Measurements from ENCODE around the gene DNAH8. TPM values are rescaled to one million over a fixed set of nuclear protein-coding genes. Genes with fewer than 3 reads are reported as not detected.

The DNAH8 gene
- total RNA-seq, 2 experiments from 2014 or later: 0.03 TPM; not detected in 1

DNA sequence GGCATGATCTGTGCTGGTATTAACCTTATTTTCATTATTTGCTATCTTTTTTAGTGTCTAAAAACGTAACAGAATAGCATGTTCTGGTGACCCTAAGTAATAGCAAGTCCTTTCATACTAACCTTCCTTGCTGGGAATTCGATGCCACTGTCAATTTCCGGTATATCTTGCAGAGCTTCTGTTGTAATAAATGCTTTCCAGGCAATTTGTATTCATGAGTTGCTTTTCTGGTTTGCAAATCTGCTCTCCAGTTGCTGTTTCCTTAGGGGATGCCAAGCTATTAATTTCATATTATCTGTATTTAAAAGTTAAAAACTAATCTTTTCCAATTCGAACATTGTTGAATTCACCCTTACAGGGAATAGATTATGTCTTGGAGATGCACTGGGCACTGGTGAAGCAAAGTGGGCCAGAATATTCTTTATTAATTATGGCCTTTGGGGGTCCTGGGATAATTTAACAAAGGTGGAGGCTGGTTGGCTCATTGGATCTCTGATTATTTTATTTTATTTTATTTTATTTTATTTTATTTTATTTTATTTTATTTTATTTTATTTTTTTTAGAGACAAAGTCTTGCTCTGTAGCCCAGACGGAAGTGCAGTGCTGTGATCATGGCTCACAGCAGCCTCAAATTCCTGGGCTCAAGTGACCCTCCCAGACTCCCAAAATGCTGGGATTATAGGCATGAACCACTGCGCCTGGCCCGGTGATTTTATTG lies 209.8 kb downstream of the DNAH8 start:
- Mint-ChIP-seq H3K4me3 (no peak overlapping the region), H3K36me3 (ENCODE audit: low read depth) (no peaks in the 10 kb centered on the region), H3K27me3 (peaks cover 17% of the 10 kb centered on the region), H3K4me1 (ENCODE audit: low read depth) (no peaks in the 10 kb centered on the region), H3K9me3 (no peaks in the 10 kb centered on the region), H3K27ac (no peak overlapping the region)
- Histone ChIP-seq H3K27me3 (ENCODE audit: control insufficient read depth in 1 of 2, insufficient read depth in 2 of 2, low read length in 2 of 2) (no peaks in the 10 kb centered on the region), H3K27ac (ENCODE audit: low read depth in 1 of 2, low read length in 2 of 2) (no peak overlapping the region), H3K4me3 (ENCODE audit: low read length) (no peak overlapping the region), H3K4me1 (ENCODE audit: insufficient read depth, low read length) (no peaks in the 10 kb centered on the region), H3K9me3 (ENCODE audit: control insufficient read depth in 1 of 2, insufficient read depth in 1 of 2, low read length in 2 of 2) (no peaks in the 10 kb centered on the region), H3K36me3 (ENCODE audit: insufficient read depth, low read length) (no peaks in the 10 kb centered on the region)
- intact Hi-C loops (cut with DNase I, micrococcal nuclease): no loop called here
- ChIA-PET POLR2A (no interaction called here), CTCF (no interaction called here)
- DNase-seq: no peak
- TF ChIP-seq, protein P1, sequence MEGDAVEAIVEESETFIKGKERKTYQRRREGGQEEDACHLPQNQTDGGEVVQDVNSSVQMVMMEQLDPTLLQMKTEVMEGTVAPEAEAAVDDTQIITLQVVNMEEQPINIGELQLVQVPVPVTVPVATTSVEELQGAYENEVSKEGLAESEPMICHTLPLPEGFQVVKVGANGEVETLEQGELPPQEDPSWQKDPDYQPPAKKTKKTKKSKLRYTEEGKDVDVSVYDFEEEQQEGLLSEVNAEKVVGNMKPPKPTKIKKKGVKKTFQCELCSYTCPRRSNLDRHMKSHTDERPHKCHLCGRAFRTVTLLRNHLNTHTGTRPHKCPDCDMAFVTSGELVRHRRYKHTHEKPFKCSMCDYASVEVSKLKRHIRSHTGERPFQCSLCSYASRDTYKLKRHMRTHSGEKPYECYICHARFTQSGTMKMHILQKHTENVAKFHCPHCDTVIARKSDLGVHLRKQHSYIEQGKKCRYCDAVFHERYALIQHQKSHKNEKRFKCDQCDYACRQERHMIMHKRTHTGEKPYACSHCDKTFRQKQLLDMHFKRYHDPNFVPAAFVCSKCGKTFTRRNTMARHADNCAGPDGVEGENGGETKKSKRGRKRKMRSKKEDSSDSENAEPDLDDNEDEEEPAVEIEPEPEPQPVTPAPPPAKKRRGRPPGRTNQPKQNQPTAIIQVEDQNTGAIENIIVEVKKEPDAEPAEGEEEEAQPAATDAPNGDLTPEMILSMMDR (IDR thresholded peaks at IDR 0.05): no peak
- ATAC-seq (ENCODE audit: poor library complexity): no peak

DNA sequence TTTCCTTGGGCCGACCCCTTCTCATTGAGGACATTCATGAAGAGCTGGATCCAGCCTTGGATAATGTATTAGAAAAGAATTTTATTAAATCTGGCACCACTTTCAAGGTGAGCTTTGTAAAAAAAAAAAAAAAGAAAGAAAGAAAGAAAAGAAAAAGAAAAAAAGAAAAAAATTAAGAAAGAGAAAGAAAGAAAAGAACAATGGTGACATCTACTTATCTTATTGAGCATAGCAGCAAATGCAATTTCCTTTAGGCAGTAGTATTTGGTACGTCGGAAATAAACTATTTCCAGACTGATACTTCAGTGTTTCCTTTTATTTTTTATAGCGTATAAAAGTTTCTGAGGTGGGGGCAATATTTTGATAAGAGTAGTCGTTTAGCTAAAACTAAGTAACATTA lies 214.4 kb downstream of the DNAH8 start:
- ChIA-PET POLR2A (no interaction called here), CTCF (interaction anchor here (0.7 kb wide), 1 partner anchor 195 kb away, joined by 3 read pairs; no protein-coding TSS in a partner anchor)
- Histone ChIP-seq H3K27ac (ENCODE audit: low read depth in 1 of 2, low read length in 2 of 2) (no peak overlapping the region), H3K36me3 (ENCODE audit: insufficient read depth, low read length) (no peaks in the 10 kb centered on the region), H3K4me1 (ENCODE audit: insufficient read depth, low read length) (no peaks in the 10 kb centered on the region), H3K4me3 (ENCODE audit: low read length) (no peak overlapping the region), H3K27me3 (ENCODE audit: control insufficient read depth in 1 of 2, insufficient read depth in 2 of 2, low read length in 2 of 2) (no peaks in the 10 kb centered on the region), H3K9me3 (ENCODE audit: control insufficient read depth in 1 of 2, insufficient read depth in 1 of 2, low read length in 2 of 2) (no peaks in the 10 kb centered on the region)
- intact Hi-C loops (cut with DNase I, micrococcal nuclease): no loop called here
- Mint-ChIP-seq H3K27ac (no peak overlapping the region), H3K4me3 (no peak overlapping the region), H3K36me3 (ENCODE audit: low read depth) (no peaks in the 10 kb centered on the region), H3K27me3 (peaks cover 17% of the 10 kb centered on the region), H3K4me1 (ENCODE audit: low read depth) (no peaks in the 10 kb centered on the region), H3K9me3 (no peaks in the 10 kb centered on the region)
- DNase-seq (no peak), ATAC-seq (ENCODE audit: poor library complexity) (no peak)
- TF ChIP-seq, protein P1 (IDR thresholded peaks at IDR 0.05): no peak

DNA sequence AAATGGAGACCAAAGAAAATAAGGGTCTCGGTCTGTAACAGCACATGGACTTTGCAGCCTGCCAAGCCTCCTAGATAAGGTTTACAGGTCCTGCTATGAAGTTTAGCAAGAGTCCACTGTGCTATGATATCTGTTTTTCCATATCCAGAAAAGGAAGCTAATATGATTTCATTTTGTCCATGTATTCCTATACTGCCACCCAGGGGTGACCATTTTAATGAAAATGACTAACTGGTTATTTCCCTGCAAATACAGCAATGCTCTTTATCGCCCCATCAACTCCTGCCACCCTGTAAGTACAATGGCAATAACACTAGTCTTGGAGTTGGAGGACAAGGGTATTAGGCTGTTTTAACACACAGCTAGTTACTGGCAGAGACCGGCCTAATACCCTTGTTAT lies 218.3 kb downstream of the DNAH8 start:
- intact Hi-C loops (cut with DNase I, micrococcal nuclease): loop anchor here (1.0 to 5.0 kb wide), 2 partner anchors 60 to 61 kb away; no protein-coding TSS in a partner anchor
- H3K27ac Mint-ChIP-seq: no peak overlapping the region
- no peak for ATAC-seq (ENCODE audit: poor library complexity)
- H3K36me3 Mint-ChIP-seq (ENCODE audit: low read depth): no peaks in the 10 kb centered on the region
- no peaks in the 10 kb centered on the region for H3K4me1 Mint-ChIP-seq (ENCODE audit: low read depth)
- no peak overlapping the region for H3K4me3 Mint-ChIP-seq
- Histone ChIP-seq H3K27ac (ENCODE audit: low read depth in 1 of 2, low read length in 2 of 2) (no peak overlapping the region), H3K4me1 (ENCODE audit: insufficient read depth, low read length) (no peaks in the 10 kb centered on the region), H3K36me3 (ENCODE audit: insufficient read depth, low read length) (no peaks in the 10 kb centered on the region), H3K9me3 (ENCODE audit: control insufficient read depth in 1 of 2, insufficient read depth in 1 of 2, low read length in 2 of 2) (no peaks in the 10 kb centered on the region), H3K27me3 (ENCODE audit: control insufficient read depth in 1 of 2, insufficient read depth in 2 of 2, low read length in 2 of 2) (no peaks in the 10 kb centered on the region), H3K4me3 (ENCODE audit: low read length) (no peak overlapping the region)
- peak in 3 of 14 experiments; percentile 15 to 30 (median 28) for DNase-seq
- ChIA-PET CTCF (no interaction called here), POLR2A (no interaction called here)
- TF ChIP-seq, protein P1 (IDR thresholded peaks at IDR 0.05): no peak
- no peaks in the 10 kb centered on the region for H3K9me3 Mint-ChIP-seq
- H3K27me3 Mint-ChIP-seq: peaks cover 5% of the 10 kb centered on the region

Data from CD4-positive, alpha-beta T cell (primary cell).